Measurements from ENCODE around the gene LFNG. TPM values are rescaled to one million over a fixed set of nuclear protein-coding genes. Genes with fewer than 3 reads are reported as not detected.
A peak's percentile ranks its signal among the peaks of the same experiment; 100 is the strongest.

LFNG gene
- total RNA-seq, 1 donor from 2014 or later, result 36.8 TPM

GRCh38 chr7:2522780-2523433 lies 3.3 kb downstream of the LFNG start:
- TF ChIP-seq POLR2A (IDR thresholded peaks at IDR 0.05) (no peak), CTCF (IDR thresholded peaks at IDR 0.05) (no peak), POLR2AphosphoS5 (IDR thresholded peaks at IDR 0.05; ENCODE audit: insufficient read depth in 1 of 2, low read depth in 1 of 2) (no peak)
- Histone ChIP-seq H3K27me3 (no peaks in the 10 kb centered on the region), H3K27ac (peak overlapping the region; percentile 73), H3K4me3 (peak overlapping the region; percentile 59 to 81), H3K9me3 (no peaks in the 10 kb centered on the region), H3K4me1 (peaks cover 90% of the 10 kb centered on the region), H3K36me3 (no peaks in the 10 kb centered on the region)
- intact Hi-C loops (cut with DNase I), result no loop called here
- DNase-seq (ENCODE audit: extremely low spot score in 2 of 2), result no peak

- peaks cover 90% of the 10 kb centered on the region for H3K4me1 ChIP-seq
- no peaks in the 10 kb centered on the region for H3K9me3 ChIP-seq
- TF ChIP-seq POLR2A (IDR thresholded peaks at IDR 0.05) (no peak), POLR2AphosphoS5 (IDR thresholded peaks at IDR 0.05; ENCODE audit: insufficient read depth in 1 of 2, low read depth in 1 of 2) (no peak), CTCF (IDR thresholded peaks at IDR 0.05) (no peak)
- intact Hi-C loops (cut with DNase I), result no loop called here
- peak overlapping the region; percentile 37 to 59 for H3K4me3 ChIP-seq
- peak overlapping the region; percentile 73 for H3K27ac ChIP-seq
- DNase-seq (ENCODE audit: extremely low spot score in 2 of 2), result no peak
- no peaks in the 10 kb centered on the region for H3K27me3 ChIP-seq
- H3K36me3 ChIP-seq, result no peaks in the 10 kb centered on the region
Observed at GRCh38 chr7:2523461-2523936, 3.9 kb downstream of the LFNG start.

GRCh38 chr7:2523941-2524807 lies 4.6 kb downstream of the LFNG start:
- TF ChIP-seq POLR2AphosphoS5 (IDR thresholded peaks at IDR 0.05; ENCODE audit: insufficient read depth in 1 of 2, low read depth in 1 of 2), result peak; percentile 24 to 57
- no peak for TF ChIP-seq CTCF (IDR thresholded peaks at IDR 0.05)
- Histone ChIP-seq H3K4me3 (peak overlapping the region; percentile 37 to 59), H3K4me1 (peaks cover 90% of the 10 kb centered on the region), H3K9me3 (no peaks in the 10 kb centered on the region), H3K36me3 (no peaks in the 10 kb centered on the region), H3K27ac (peak overlapping the region; percentile 73), H3K27me3 (no peaks in the 10 kb centered on the region)
- no peak for DNase-seq (ENCODE audit: extremely low spot score in 2 of 2)
- intact Hi-C loops (cut with DNase I), result no loop called here

GRCh38 chr7:2524808-2525657 lies 5.5 kb downstream of the LFNG start:
- Histone ChIP-seq H3K36me3 (no peaks in the 10 kb centered on the region), H3K27ac (peak overlapping the region; percentile 73), H3K27me3 (no peaks in the 10 kb centered on the region), H3K9me3 (no peaks in the 10 kb centered on the region), H3K4me1 (peaks cover 98% of the 10 kb centered on the region), H3K4me3 (no peak overlapping the region)
- DNase-seq (ENCODE audit: extremely low spot score in 2 of 2), result no peak
- TF ChIP-seq POLR2A (IDR thresholded peaks at IDR 0.05), result no peak
- no peak for TF ChIP-seq POLR2AphosphoS5 (IDR thresholded peaks at IDR 0.05; ENCODE audit: insufficient read depth in 1 of 2, low read depth in 1 of 2)
- TF ChIP-seq CTCF (IDR thresholded peaks at IDR 0.05), result no peak
- intact Hi-C loops (cut with DNase I), result no loop called here

Measured in vagina (tissue), 2 donors.